H1 (cell line): ENCODE data around the gene NYAP2. TPM values are rescaled to one million over a fixed set of nuclear protein-coding genes. Genes with fewer than 3 reads are reported as not detected.

Experiments
- CTCF ChIA-PET: fragments of 300-600 bp; sonication (Branson Sonifier 250); formaldehyde crosslinking; loops from one replicate; lab custom pipeline; 2021; ENCODE audit not compliant: partially characterized antibody; lab: Charles Lee
- POLR2A ChIA-PET: fragments of 300-600 bp; sonication (Branson Sonifier 250); formaldehyde crosslinking; loops from one replicate; lab custom pipeline; 2021; ENCODE audit warnings: inconsistent platforms; ENCODE audit not compliant: partially characterized antibody; lab: Charles Lee
- DNase-seq, 2 experiments: peaks; one replicate each; pipeline versions ENCODE4 v3.0.0 to v3.0.0-alpha.2; 2010 to 2022; ENCODE audit warnings: low spot score in 2 of 2, low read depth in 1 of 2, mixed read lengths in 1 of 2
- FAIRE-seq: peaks from 2 replicates; lab custom pipeline; 2011; peaks lifted over from hg19 to GRCh38; lab: Jason Lieb, UNC
- H2AFZ ChIP-seq: 2 replicates; pipeline ENCODE4 v1.8.1; 2012; ENCODE audit warnings: low read length, inconsistent platforms
- H2AK5ac ChIP-seq: 2 replicates; pipeline ENCODE4 v1.6.1; 2013; ENCODE audit warnings: low read depth, low read length
- H2BK120ac ChIP-seq: replicated peaks from 2 replicates; pipeline ENCODE3; 2013; ENCODE audit warnings: low read depth, low read length, inconsistent platforms
- H2BK12ac ChIP-seq: 2 replicates; pipeline ENCODE4 v1.6.1; 2013; ENCODE audit warnings: low read depth, low read length
- H2BK15ac ChIP-seq: 2 replicates; pipeline ENCODE4 v1.6.1; 2013; ENCODE audit warnings: low read length
- H2BK20ac ChIP-seq: 2 replicates; pipeline ENCODE4 v1.6.1; 2013; ENCODE audit warnings: low read length
- H2BK5ac ChIP-seq: 2 replicates; pipeline ENCODE4 v1.6.1; 2013; ENCODE audit warnings: low read depth, low read length
- H3K14ac ChIP-seq: 2 replicates; pipeline ENCODE4 v1.6.1; 2013; ENCODE audit warnings: inconsistent platforms; ENCODE audit not compliant: insufficient read length
- H3K18ac ChIP-seq: 2 replicates; pipeline ENCODE4 v1.6.1; 2013; ENCODE audit warnings: low read length; ENCODE audit errors: extremely low read depth
- H3K23ac ChIP-seq: 2 replicates; pipeline ENCODE4 v1.6.1; 2013; ENCODE audit warnings: inconsistent platforms; ENCODE audit not compliant: insufficient read length
- H3K23me2 ChIP-seq: 2 replicates; pipeline ENCODE4 v1.6.1; 2013; ENCODE audit warnings: low read depth, low read length
- H3K27ac ChIP-seq: 2 replicates; pipeline ENCODE4 v1.6.1; 2011; ENCODE audit warnings: low read depth, low read length, inconsistent platforms
- H3K27me3 ChIP-seq, 4 experiments: replicated peaks in 1 of 4; 1 replicate in 1 of 4; 2 replicates in 3 of 4; pipeline versions ENCODE4 v1.6.1 to v1.8.1; 2011 to 2013; ENCODE audit warnings: low read length in 3 of 4, mild to moderate bottlenecking in 3 of 4, inconsistent platforms in 2 of 4, mixed read lengths in 2 of 4, moderate library complexity in 1 of 4; ENCODE audit not compliant: control insufficient read depth in 3 of 4, insufficient read depth in 3 of 4; ENCODE audit errors: extremely low read depth in 1 of 4
- H3K36me3 ChIP-seq, 4 experiments: 2 replicates each; pipeline versions ENCODE4 v1.6.1 to v1.8.1; 2011 to 2013; ENCODE audit warnings: mild to moderate bottlenecking in 4 of 4, low read length in 3 of 4, moderate library complexity in 2 of 4, control low read depth in 1 of 4, inconsistent platforms in 1 of 4; ENCODE audit not compliant: insufficient read depth in 4 of 4, control insufficient read depth in 2 of 4
- H3K4ac ChIP-seq: replicated peaks from 2 replicates; pipeline ENCODE3; 2013; ENCODE audit warnings: low read length, low read depth, mixed read lengths, inconsistent platforms; ENCODE audit not compliant: insufficient read length
- H3K4me1 ChIP-seq, 4 experiments: replicated peaks in 1 of 4; 1 replicate in 1 of 4; 2 replicates in 3 of 4; pipeline versions ENCODE4 v1.6.1 to v1.8.1; 2011 to 2013; ENCODE audit warnings: low read length in 3 of 4, inconsistent platforms in 2 of 4, mixed read lengths in 1 of 4; ENCODE audit not compliant: insufficient read depth in 4 of 4, control insufficient read depth in 3 of 4
- H3K4me2 ChIP-seq, 2 experiments: 2 replicates each; pipeline versions ENCODE4 v1.6.1 to v1.8.1; 2011 to 2013; ENCODE audit warnings: low read depth in 2 of 2, low read length in 2 of 2, control low read depth in 1 of 2, inconsistent platforms in 1 of 2, mild to moderate bottlenecking in 1 of 2; ENCODE audit not compliant: insufficient read depth in 1 of 2
- H3K4me3 ChIP-seq, 4 experiments: fragments of 200-600, 300-600 bp in 1 of 4; sonication (generic), shearing (Covaris generic), sonication (Bioruptor Twin) in 1 of 4; 2 replicates each; pipeline versions ENCODE4 v1.5.1 to v1.8.1; 2011 to 2016; ENCODE audit warnings: low read length in 4 of 4, low read depth in 3 of 4, control low read depth in 2 of 4, inconsistent platforms in 2 of 4, mild to moderate bottlenecking in 2 of 4, mixed read lengths in 1 of 4, moderate library complexity in 1 of 4; ENCODE audit not compliant: insufficient read depth in 2 of 4; ENCODE audit errors: extremely low read depth in 1 of 4
- H3K56ac ChIP-seq: replicated peaks from 2 replicates; pipeline ENCODE3; 2013; ENCODE audit warnings: low read depth, mild to moderate bottlenecking, mixed read lengths, low read length, inconsistent platforms; ENCODE audit not compliant: insufficient read length
- H3K79me1 ChIP-seq: 2 replicates; pipeline ENCODE4 v1.6.1; 2013; ENCODE audit warnings: low read depth, low read length, control low read depth
- H3K79me2 ChIP-seq, 2 experiments: 2 replicates each; pipeline versions ENCODE4 v1.6.1 to v1.8.1; 2012 to 2013; ENCODE audit warnings: low read length in 2 of 2, mild to moderate bottlenecking in 2 of 2, inconsistent platforms in 1 of 2; ENCODE audit not compliant: insufficient read depth in 2 of 2, control insufficient read depth in 1 of 2
- H3K9ac ChIP-seq, 4 experiments: replicated peaks in 1 of 4; 1 replicate in 1 of 4; 2 replicates in 3 of 4; pipeline versions ENCODE4 v1.6.1 to v1.8.1; 2011 to 2013; ENCODE audit warnings: low read depth in 3 of 4, low read length in 3 of 4, control low read depth in 2 of 4, mild to moderate bottlenecking in 2 of 4, moderate library complexity in 2 of 4, inconsistent platforms in 1 of 4; ENCODE audit errors: extremely low read depth in 1 of 4
- H3K9me3 ChIP-seq, 2 experiments: 2 replicates each; pipeline versions ENCODE4 v1.6.1 to v1.8.1; 2012 to 2013; ENCODE audit warnings: mild to moderate bottlenecking in 2 of 2, moderate library complexity in 2 of 2, control low read depth in 1 of 2, inconsistent platforms in 1 of 2, low read depth in 1 of 2, low read length in 1 of 2, mixed read lengths in 1 of 2; ENCODE audit not compliant: insufficient read depth in 2 of 2
- H4K20me1 ChIP-seq, 2 experiments: replicated peaks in 1 of 2; 2 replicates each; pipeline versions ENCODE3 to v1.8.1; 2011 to 2013; ENCODE audit warnings: inconsistent platforms in 2 of 2, low read length in 2 of 2, mild to moderate bottlenecking in 1 of 2; ENCODE audit not compliant: insufficient read depth in 2 of 2, control insufficient read depth in 1 of 2
- H4K5ac ChIP-seq: 2 replicates; pipeline ENCODE4 v1.6.1; 2013; ENCODE audit warnings: low read length, low read depth, mixed read lengths, inconsistent platforms; ENCODE audit not compliant: insufficient read length
- H4K8ac ChIP-seq: 2 replicates; pipeline ENCODE4 v1.8.0; 2013; ENCODE audit warnings: mild to moderate bottlenecking, moderate library complexity, low read length, inconsistent platforms; ENCODE audit not compliant: insufficient read depth; ENCODE audit errors: extremely low read depth
- H4K91ac ChIP-seq: replicated peaks from 2 replicates; pipeline ENCODE3; 2013; ENCODE audit warnings: low read length, mixed read lengths, inconsistent platforms; ENCODE audit not compliant: insufficient read length
- CBX5 ChIP-seq: fragments of 300-800, 300-1000 bp; sonication (generic); IDR thresholded peaks from 2 replicates; pipeline ENCODE4 v1.7.1; 2016; ENCODE audit warnings: antibody characterized with exemption, low read length, low read depth
- CTBP2 ChIP-seq: IDR thresholded peaks from 2 replicates; pipeline ENCODE4 v1.7.0; 2011; ENCODE audit warnings: borderline replicate concordance, mild to moderate bottlenecking, moderate library complexity, mixed read lengths, low read length; ENCODE audit not compliant: insufficient read depth, insufficient read length
- CTCF ChIP-seq, 3 experiments: IDR thresholded peaks; 1 replicate in 2 of 3; 2 replicates in 1 of 3; pipeline versions ENCODE4 v1.5.1 to v1.6.1; 2011; ENCODE audit warnings: low read length in 3 of 3, mild to moderate bottlenecking in 3 of 3, inconsistent platforms in 2 of 3, low read depth in 1 of 3, moderate library complexity in 1 of 3; ENCODE audit not compliant: insufficient read depth in 1 of 3; ENCODE audit errors: control extremely low read depth in 1 of 3
- KDM4A ChIP-seq: IDR thresholded peaks from one replicate; pipeline ENCODE4 v1.7.1; 2012; ENCODE audit warnings: low read depth, mild to moderate bottlenecking, moderate library complexity, low read length, inconsistent platforms; ENCODE audit not compliant: severe bottlenecking
- RAD21 ChIP-seq, 2 experiments: IDR thresholded peaks in 1 of 2; conservative IDR thresholded peaks in 1 of 2; 2 replicates each; pipeline ENCODE4 v1.6.1; 2011; ENCODE audit warnings: low read depth in 2 of 2, low read length in 2 of 2, improper control_type of control experiment in 1 of 2, inconsistent platforms in 1 of 2, mild to moderate bottlenecking in 1 of 2, moderate library complexity in 1 of 2
- SP1 ChIP-seq: IDR thresholded peaks from 2 replicates; pipeline ENCODE4 v1.6.1; 2011; ENCODE audit warnings: low read depth, low read length
- SP2 ChIP-seq: IDR thresholded peaks from 2 replicates; pipeline ENCODE4 v1.6.1; 2012; ENCODE audit warnings: mild to moderate bottlenecking, low read length, inconsistent platforms
- TEAD4 ChIP-seq: IDR thresholded peaks from 2 replicates; pipeline ENCODE4 v1.6.1; 2012; ENCODE audit warnings: low read depth, low read length, inconsistent platforms, mixed read lengths
- WGBS, 2 experiments: shearing (Covaris generic) in 1 of 2; methylation state at CpG; one replicate each; pipeline versions ENCODE4 v1.1.6 to v1.1.7; 2013 to 2015; ENCODE audit warnings: low lambda C conversion rate in 2 of 2, mixed read lengths in 2 of 2, inconsistent platforms in 1 of 2, low coverage in 1 of 2, missing lambda C conversion rate in 1 of 2; ENCODE audit not compliant: insufficient replicate concordance in 2 of 2, insufficient coverage in 1 of 2, insufficient read length in 1 of 2; ENCODE audit errors: extremely low coverage in 1 of 2, missing lambda C conversion rate in 1 of 2; 5-methylcytosine and 5-hydroxymethylcytosine counted together
- polyA plus RNA-seq, 7 experiments: library from polyadenylated mRNA; depleted of rRNA in 3 of 7; stranded (reverse) in 5 of 7; unstranded in 2 of 7; fragments of >200 nt in 5 of 7; fragments of 200-250 nt in 2 of 7; gene quantifications; 1 replicate in 5 of 7; 2 replicates in 1 of 7; 4 replicates in 1 of 7; pipeline versions ENCODE4 v1.2.1 to v1.2.3, GENCODE V29; 2011 to 2013; ENCODE audit warnings: missing spikeins in 2 of 7, mixed read lengths in 2 of 7
- total RNA-seq: library from RNA; stranded (reverse); fragmentation: NEBNext Ultra II Directional; extraction: Animal tissue kit (Norgen Biotek cat#: 25700); gene quantifications from 2 replicates; pipeline ENCODE4 v1.2.1, GENCODE V29; 2021

NYAP2 gene
- total and polyA plus RNA-seq, 2 of the 8 experiments (the other 6 are each of a cell fraction or from before 2014, with no cell fraction given): not detected

DNA sequence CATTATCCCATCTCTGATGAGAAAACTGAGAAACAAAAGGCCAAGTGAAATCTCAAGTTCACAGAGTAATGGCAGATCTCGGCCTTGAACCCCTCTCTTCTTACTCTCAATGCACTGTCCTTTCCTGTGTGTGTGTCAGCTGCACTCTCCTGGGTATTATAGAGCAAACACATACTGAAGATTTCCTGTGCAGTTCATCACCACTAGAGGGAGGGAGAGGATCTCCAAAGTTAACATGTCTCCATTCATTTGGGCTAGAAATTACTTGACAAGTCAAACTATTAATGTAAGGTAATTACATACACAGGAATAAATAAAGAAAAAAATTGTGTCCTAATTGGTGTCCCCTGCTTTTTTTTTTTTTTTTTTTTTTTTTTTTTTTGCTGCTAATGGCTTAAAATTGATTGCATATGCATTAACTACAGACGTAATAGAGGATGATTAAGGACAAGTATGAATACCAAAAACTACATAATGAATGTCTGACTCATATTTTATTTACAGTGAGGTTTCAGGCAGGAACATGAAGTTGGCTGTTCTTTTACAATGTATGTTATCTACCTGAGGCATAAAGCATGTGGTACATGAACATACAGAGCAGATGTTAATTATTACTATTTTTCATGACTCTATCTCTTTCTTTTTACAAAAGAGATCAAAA lies 269.2 kb downstream of the NYAP2 start:
- Histone ChIP-seq H2BK20ac (no peak overlapping the region), H3K9ac (no peak overlapping the region), H3K79me1 (no peaks in the 10 kb centered on the region), H2BK5ac (no peak overlapping the region), H2BK12ac (no peak overlapping the region), H3K4me3 (no peak overlapping the region), H3K23me2 (no peaks in the 10 kb centered on the region), H3K18ac (no peak overlapping the region), H4K5ac (no peak overlapping the region), H3K56ac (no peak overlapping the region), H3K4ac (no peak overlapping the region), H3K27ac (no peak overlapping the region), H2BK15ac (no peak overlapping the region), H3K14ac (no peak overlapping the region), H2AFZ (no peak overlapping the region), H3K36me3 (no peaks in the 10 kb centered on the region), H2AK5ac (no peak overlapping the region), H3K9me3 (no peaks in the 10 kb centered on the region), H2BK120ac (no peak overlapping the region), H3K79me2 (no peaks in the 10 kb centered on the region), H4K91ac (no peak overlapping the region), H3K23ac (no peak overlapping the region), H3K4me1 (peaks cover 0 to 3% (median 0%) of the 10 kb centered on the region in 4 experiments; a peak in 1 of 7 replicates), H4K20me1 (no peaks in the 10 kb centered on the region), H3K4me2 (no peak overlapping the region), H3K27me3 (no peaks in the 10 kb centered on the region), H4K8ac (no peak overlapping the region)
- CTCF ChIA-PET: interaction anchor here (0.5 to 1.8 kb wide), 10 partner anchors 14 to 1314 kb away, joined by 3 to 5 read pairs (median 4); no protein-coding TSS in a partner anchor
- POLR2A ChIA-PET: no interaction called here
- FAIRE-seq: peak; percentile 48
- DNase-seq: no peak
- 79% methylated on average over 2 of the region's 2 CpGs; no CpG with 5 or more reads in 1 of the 2 experiments for WGBS, 2 experiments
- TF ChIP-seq KDM4A: no peak
- no peak for TF ChIP-seq CTBP2
- TF ChIP-seq CTCF (IDR thresholded peaks at IDR 0.05; ENCODE audit: control extremely low read depth in 1 of 3, insufficient read depth in 1 of 3, low read depth in 1 of 3, low read length in 3 of 3): peak in 2 of 3 experiments; percentile 46 to 79; a peak in 3 of 4 replicates
- no peak for TF ChIP-seq TEAD4
- peak; percentile 75 for TF ChIP-seq RAD21 (IDR thresholded peaks at IDR 0.05 in 1 of 2, conservative IDR thresholded peaks at IDR 0.05 in 1 of 2; ENCODE audit: low read depth in 2 of 2, low read length in 2 of 2)
- TF ChIP-seq SP2: no peak
- no peak for TF ChIP-seq CBX5
- TF ChIP-seq SP1: no peak
